GM19328 (cell line): ENCODE results near the gene RASSF8.

Experiments
- ATAC-seq: cut with Tn5 transposase; IDR thresholded peaks from one replicate; pipeline ENCODE4 v1.9.1; 2021; ENCODE audit warnings: mild to moderate bottlenecking, moderate library complexity; ENCODE audit not compliant: unreplicated experiment

Gene RASSF8

DNA sequence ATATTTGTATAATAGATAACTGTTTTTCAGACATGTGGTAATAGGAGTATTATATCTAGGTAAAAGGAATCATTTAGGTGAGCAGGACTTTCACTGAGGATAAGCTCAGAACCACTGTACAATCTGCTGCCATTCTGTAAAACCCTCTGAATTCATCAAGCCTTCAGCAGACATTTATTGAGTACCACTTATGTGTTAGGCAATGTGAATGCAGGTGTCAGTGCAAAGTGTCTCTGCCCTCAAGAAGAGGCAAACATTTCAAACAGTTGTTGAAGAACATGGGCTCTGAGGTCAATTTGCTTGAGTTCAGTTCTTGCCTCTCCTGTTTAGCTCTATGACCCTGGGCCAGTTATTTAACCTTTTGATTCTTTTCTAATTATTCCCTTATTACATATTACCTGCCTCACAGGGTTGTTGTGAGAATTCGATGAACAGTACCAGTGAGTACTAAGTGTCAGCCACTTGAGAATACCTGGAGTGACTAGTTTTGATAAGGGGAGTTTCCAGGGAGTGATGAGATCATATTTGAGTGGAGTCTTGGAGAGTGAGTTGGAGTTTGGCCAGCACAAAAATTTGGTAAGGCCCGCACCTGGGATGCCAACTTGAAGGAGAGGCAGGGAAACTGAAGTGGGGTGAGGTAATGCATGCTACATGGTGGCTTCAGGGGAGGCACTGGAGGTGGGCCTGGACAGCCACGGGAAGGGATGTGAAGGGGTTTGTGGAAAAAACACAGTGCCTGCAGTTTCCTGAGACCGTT is 33.7 kb downstream of the RASSF8 start:
- no peak for ATAC-seq

DNA sequence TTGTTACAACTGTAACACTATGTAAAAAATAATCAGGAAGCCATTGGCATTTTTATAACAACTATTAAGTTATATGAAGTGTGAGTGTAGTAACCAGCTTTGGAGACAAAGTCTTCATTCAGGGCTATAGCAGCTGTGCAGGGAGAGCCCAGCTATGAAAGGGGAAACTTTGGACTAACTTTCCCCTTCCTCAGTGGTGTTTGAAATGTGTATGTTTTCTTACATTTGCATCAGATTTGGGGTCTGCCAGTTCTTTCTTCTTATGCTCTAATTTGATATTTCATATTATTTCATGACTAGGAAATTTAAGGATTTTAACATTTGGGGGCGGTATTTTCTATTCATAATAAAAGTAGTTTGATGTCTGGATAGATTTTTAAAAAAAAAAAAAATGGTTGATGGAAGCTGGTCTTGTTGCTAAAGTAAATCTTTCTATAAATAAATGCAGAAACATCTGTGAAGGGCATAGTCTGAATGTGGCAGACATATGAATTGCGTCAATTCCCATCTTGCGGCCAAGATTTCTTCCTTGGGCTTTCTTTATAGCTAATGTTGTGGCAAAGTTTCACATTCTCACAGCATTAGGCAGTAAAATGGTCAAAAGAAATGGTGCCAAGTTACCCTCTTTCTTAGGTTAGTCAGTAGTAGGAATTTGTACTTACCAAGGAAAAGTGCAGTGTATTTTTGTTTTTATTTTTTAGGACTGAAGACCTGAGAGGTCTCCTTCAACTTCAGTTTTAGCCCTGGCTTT is 35.6 kb downstream of the RASSF8 start:
- ATAC-seq = no peak

DNA sequence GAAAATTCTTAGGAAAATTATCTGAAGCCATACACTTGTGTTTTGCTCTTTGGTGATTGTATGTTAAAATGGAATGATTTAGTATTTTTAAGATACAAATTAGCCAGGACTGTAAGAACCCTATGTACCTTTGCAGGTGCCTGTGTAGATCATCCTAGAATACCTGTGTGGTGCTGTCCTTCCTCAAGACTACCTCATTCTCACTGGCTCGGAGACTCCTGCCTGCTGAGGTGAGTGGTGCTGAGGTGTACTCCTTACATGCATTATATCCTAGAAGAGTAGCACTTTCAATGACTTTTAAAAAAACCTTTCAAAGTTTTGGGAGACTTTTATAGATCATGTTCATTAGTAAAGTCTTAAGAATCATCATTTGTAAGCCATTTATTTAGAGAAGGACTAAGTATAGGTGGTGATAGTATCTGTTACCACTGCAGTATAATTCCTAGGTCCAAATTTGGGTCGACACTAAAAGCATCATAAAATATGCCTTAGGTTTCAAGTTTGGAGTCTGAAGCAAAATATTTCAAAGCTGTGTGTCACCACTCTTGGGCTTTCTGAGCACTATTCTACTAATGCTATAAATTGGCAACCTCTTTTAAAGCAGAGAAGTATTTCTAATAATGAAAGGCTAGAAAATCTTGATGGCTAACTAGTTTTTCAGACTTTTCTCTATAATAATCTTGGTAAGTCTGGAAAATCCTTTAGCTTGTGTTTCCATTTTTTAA is 36.6 kb downstream of the RASSF8 start:
- ATAC-seq = no peak

DNA sequence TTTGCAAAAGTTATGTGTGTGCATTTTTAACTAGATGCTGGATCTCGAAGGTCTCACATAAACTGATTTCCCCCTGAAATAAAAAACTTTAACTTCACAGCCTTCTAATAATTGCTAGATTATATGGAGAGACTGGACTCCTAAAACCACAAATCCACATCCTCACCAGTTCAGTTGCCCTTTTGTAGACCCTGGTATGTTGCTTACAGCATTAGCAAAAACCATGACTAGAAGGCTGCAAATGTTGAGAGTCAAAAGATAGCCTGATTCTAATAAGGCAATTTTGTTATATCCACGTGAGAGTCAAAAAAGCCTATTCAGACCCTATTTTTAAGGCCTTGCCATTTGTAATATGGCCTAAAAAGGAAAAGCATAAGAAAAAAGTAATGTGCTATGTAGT is 37.4 kb downstream of the RASSF8 start:
- ATAC-seq = no peak

DNA sequence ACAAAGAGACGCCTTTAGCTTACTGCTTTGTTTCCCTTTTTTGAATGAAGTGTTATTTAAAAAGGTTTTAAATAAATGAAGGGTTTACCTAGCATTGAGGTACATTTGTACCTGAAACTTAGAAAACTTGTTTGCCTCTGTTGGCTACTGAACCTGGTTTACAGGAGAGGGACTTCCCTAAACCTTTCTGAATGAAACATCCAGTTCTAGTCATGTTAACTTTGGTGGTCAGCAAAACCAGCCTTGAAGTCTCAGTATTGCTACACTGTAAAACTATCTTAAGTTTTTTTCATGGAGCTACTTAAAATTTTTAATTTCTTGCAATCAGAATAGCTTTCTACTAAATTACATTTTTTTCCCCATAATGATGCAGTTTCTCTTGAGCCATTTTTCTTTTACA is 38.2 kb downstream of the RASSF8 start:
- no peak for ATAC-seq

DNA sequence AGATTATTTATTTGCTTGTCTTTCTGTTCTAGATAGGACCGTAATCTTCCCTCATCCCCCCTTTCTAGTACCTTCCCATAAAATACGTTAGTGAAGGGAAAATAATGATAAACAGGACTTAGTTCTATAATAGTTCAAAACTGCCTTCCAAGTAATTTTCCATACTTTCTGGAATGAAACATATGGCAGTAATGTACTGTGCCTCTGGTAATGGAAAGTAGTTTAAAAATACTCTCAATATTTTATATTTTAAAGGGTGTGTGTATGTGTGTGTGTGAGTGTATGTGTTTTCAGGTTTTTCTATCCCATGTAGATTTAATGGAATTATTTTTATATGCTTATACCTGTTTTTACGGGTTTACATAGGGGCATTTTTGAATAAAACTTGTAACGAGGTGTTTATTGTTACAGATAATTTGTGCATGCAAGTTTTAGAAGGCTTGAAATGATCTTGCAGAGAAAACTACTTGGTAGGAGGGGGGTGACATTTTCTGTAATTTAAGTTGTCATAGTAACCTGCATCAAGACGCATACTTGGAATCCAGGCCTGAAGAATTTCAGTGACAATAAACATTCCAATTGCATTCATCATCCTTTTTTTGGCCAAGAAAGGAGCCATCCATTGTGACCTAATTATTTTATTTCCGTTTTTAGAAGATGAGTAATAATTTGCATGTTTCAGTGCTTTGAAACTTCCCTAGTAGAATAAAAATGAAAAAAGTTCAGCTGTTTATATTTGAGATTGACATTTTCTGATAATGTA is 38.9 kb downstream of the RASSF8 start:
- ATAC-seq = no peak

DNA sequence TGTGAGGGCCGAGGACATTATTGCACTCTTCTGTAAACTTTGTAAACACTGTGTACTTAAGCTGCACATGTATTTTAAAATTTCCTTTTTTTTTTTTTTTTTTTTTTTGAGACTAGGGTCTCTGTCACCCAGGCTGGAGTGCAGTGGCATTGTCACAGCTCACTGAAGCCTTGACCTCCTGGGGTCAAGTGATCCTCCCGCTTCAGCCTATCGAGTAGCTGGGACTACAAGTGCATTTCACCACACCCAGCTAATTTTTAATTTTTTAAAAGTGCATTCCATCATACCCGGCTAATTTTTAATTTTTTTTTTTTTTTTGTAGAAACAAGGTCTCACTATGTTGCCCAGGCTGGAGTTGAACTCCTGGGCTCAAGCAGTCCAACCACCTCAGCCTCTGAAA is 42.4 kb downstream of the RASSF8 start:
- ATAC-seq = no peak

DNA sequence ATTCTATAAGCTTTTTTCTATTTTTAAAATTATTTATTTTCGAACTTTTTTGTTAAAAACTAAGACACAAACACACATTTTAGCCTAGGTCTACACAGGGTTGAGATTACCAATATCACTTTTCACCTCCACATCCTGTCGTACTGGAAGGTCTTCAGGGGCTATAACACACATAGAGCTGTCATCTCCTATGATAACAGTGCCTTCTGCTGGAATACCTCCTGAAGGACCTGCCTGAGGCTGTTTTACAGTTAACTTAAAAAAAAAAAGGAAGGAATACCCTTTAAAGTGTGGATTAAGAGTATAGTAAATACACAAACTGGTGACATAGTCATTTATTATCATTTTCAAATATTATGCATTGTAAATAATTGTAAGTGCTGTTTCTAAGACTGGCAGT is 43.0 kb downstream of the RASSF8 start:
- ATAC-seq = no peak

DNA sequence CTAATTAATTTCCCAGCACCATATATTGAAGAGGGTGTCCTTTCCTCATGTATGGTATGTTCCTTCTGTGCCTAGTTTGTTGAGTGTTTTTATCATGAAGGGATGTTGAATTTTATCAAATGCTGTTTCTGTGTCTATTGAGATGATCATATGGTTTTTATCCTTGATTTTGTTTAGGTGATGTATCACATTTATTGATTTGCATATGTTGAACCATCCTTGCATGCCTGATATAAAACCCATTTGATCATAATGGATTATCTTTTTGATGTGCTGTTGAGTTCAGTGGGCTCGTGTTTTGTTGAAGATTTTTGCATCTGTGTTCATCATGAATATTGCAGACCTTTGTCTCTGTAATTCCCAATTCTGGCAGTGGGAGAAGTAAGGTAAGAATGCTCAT is 44.6 kb downstream of the RASSF8 start:
- no peak for ATAC-seq

DNA sequence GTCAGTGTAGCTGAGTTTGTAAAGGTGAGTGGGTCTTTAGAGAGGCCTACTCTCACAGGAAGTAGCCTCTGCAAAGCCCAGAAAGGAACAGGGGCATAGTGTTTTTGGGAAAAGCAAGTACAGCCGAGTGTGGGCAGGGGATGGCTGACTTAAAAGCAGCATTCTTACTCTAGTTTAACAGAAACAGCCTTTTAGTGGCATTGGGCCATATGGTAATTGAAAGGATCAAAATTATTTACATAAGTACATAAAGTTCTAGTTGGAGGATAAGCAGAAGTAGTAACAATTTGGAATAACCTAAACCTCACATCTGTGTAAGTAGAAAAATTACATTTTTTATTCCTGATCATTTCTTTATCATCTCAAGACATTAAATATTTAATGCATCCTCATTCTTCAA is 49.1 kb downstream of the RASSF8 start:
- ATAC-seq = no peak

DNA sequence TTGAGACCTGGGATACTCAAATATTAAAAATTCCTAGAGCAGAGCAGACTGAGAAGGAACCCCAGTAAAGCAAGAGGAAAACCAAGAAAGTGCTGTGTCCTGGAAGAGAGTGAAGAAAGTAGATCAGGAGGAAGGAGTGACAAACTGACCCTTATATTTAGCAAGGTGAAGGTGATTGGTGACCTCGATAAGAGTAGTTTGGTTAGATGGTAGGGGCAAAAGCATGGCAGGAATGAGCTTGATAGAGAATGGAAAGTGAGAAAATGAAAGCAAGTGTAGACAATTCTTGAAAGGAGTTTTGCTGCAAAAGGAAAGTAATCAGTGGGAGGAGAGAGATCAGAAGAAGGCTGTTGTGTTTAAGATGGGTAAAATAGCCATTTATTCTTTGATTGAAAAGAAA is 51.1 kb downstream of the RASSF8 start:
- no peak for ATAC-seq

DNA sequence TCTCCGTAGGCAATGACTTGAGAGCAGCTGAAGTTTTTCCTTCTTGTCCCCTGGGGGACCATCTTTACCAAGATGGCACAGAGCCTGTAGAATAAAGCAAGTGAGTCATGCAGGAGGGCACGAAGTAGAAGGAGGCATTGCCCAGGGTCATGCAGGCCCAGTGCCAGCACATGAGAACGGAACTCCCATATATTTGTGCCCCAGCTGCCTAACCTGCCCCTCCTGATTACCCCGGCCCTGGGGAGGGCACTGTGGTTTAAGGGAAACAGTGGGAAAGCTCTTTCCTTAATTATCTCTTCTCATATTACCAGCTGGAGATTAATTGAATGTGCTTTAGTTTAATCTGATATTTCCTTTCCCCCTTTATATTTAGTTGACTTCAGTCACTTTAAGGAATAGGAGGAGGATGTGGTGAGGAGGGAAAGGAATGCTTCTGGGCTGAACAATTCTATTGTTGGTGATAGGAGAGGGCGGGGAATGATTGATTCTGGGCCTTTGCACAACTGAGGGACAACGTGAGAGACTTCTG is 51.9 kb downstream of the RASSF8 start:
- ATAC-seq = no peak

DNA sequence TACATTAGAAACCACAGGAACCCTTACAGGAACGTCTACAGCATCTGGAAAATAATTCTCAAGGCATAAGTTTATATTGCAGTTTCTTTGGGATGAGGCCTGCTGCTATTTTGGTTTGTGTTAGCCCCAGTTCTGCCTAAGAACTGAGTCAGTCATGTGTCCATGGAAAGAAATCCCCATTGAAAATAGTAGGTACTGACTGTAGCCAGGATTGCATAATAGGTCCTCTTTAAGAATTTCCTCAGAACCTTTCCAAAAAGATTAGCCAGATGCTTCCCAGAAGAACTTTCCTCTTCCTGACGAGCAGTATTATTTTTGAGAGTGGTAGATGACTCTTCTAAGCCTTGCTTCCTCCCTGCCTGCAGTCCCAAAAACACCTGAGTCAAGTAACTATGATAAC is 52.6 kb downstream of the RASSF8 start:
- no peak for ATAC-seq

DNA sequence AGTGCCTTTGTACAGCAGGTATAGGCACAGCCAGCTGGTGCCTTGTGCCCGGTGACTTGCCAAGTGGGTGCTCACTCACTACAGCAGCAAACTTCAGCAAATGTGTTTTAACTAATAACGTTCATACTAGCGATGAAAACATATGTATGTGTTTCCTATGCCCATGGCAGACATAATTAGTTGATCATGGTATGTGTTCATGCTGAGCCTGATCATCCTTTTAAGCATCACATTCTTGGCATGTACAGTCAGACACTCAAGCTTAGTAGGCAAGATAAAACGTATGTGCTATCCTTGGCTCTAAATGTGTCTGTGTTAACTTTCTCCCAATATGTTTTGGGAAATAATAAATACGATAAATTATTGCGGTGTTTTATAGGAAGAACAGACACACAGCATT is 55.6 kb downstream of the RASSF8 start:
- no peak for ATAC-seq

DNA sequence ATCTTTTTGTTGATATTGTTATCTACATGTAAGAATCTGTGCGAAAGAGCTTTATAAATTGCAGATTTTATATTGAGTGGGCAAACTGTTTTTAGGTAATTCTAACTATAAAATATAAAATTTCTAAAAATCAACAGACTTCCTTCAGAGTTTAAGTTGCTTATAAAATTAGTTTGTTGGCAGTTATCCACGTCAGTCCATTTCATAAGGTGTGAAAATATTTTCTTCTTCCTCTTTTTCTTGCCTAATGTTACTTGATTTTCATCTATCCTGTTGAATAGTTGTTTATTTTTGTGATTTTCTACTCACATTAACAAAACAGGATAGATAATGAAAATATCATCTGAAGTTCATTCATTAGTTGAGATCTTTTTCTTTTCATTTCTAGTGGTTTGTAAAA is 58.0 kb downstream of the RASSF8 start:
- ATAC-seq = no peak

DNA sequence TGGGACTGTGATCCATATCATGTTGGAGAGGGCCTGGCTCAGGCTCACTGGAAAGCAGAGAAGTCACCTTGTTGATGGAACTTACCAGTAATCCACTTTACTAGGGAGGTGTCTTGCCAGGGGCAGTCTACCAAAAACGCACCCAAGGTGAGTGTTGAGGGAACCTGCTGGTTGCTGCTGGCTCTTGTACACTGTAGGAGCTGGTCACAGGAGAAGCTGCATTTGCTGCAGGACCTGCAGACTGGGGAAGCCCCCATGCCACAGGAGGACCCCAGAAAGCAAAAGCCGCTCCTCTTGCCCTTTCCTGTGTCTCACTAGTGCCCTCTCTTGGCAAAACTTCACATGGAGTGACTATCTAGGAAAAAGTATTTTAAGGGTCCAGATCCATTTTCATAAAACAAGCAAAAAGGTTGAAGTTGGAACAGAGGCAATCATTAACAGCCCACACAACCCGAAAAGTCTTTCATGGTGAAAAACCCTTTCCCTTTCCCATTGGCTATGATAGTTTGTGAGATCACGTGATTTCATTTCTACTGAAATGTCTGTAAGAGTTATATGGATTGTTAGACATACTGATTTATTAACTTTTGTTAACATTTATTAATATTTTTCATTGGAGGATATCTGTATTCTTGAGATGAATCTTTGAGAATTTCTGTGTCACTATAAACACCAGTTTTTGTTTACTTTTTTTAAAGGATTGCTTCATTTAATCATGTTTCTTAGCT is 59.2 kb downstream of the RASSF8 start:
- no peak for ATAC-seq

DNA sequence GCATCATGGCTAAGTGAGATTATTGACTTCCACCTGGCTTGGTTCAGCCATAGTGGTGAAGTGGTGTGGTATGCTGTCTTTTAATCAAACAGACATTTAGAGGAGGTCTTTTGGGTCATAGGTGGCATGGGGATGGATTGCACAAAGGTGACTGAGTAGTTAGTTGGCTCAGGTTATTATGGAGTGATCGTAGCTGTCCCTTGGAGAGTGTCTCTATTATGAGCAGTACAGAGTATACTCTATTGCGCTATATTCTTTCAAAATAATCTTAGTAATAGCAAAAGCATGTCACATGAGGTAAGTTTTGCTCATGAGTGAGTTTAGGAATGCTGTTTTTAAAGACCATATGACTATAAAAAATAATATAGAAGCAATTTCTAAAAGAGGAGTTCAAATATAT is 60.4 kb downstream of the RASSF8 start:
- no peak for ATAC-seq

DNA sequence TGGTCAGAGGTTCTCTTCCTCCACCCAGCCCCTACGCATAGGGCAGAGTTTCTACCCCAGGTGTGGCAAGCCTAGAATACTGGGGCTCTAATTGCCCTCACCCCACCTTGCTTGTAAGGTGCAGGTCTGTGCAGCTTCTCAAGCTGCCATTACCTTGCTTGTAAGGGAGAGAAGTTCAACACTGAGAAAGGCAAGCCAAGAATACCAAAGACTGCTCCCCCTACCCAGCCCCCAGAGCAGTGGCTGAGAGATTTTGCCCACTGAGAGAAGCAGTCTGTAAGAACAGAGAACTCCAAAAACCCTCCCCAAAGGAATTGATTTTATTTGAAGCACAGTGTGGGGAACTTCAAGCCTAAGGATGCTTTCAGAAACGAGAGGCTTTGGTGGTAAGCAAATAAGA is 63.1 kb downstream of the RASSF8 start:
- no peak for ATAC-seq

DNA sequence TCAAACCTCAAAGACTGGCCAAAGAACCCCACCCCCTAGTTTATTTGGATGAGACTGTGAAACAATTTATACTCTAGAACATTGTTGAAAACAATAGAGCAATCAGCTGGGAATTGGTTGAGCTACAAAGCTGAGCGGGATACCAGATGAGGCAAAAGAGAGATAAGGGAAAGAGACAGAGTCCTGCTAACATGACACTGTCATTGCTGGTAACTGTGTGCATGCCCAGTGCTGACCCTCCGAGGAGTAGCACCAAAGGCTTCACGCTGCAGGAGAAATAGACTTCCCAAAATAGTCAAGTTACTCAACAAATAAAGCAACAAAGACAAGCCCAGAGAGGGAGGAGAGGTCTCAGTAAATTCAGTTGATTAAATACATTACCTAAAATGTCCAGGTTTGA is 63.6 kb downstream of the RASSF8 start:
- no peak for ATAC-seq

DNA sequence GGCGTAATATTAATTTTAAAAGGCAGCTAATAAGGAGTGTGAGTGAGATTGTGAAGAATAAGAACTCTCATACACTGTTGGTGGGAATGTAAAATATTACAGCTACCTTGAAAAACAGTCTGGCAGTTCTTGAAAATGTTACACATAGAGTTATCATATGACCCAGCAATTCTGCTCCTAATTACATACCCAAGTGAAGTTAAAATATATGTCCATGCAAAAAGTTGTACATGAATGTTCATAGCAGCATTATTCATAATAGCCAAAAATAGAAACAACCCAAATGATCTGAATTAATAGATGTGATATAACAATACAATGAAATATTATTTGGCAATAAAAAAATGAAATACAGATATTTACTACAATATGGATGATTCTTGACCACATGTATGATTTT is 68.2 kb downstream of the RASSF8 start:
- no peak for ATAC-seq
